ENCODE data around the gene CMTM4. TPM values are rescaled to one million over a fixed set of nuclear protein-coding genes. Genes with fewer than 3 reads are reported as not detected.

The CMTM4 gene
- polyA plus RNA-seq, 1 of the 3 experiments (the other 2 are of a cell fraction): 21.7 TPM

DNA sequence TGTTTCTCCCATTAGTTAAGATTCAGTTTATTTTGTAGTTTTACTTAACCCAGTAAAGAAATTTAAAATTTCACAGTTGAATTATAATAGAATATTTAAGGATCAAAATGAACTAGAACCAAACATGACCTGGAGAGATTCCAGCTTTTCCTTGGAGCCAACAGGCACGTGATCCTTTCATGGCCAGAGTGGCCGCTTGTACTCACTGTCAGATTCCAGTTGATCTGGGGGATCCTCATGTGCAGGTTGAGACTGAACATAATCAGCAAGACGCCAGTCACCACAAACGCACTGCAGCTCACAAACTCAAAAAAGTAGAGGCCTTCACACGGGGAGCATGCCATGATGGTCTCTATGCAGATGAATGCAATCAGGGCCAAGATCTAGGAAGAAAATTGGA is 60.3 kb downstream of the CMTM4 start:
- no peaks in the 10 kb centered on the region for H3K9me2 ChIP-seq
- H3K4me3 ChIP-seq (ENCODE audit: low read depth in 2 of 2, low read length in 1 of 2): no peak overlapping the region
- no peak overlapping the region for H3K4me2 ChIP-seq
- H2AFZ ChIP-seq (ENCODE audit: low read depth): no peak overlapping the region
- no peaks in the 10 kb centered on the region for H3K4me1 ChIP-seq (ENCODE audit: control insufficient read depth in 1 of 2, insufficient read depth in 2 of 2, low read depth in 1 of 2, low read length in 1 of 2)
- peaks cover 5% of the 10 kb centered on the region; the same call in 1 of the 2 replicates for H3K79me2 ChIP-seq (ENCODE audit: insufficient read depth)
- H3K27ac ChIP-seq (ENCODE audit: low read depth in 2 of 2, low read length in 1 of 2): no peak overlapping the region
- no peaks in the 10 kb centered on the region for H4K20me1 ChIP-seq (ENCODE audit: insufficient read depth)
- CTCF ChIA-PET: interaction anchor here (1.4 to 9.2 kb wide), 3 partner anchors 15 to 194 kb away, joined by 5 to 66 read pairs (median 10); partner anchors contain the start of gene NAE1
- H3K9me3 ChIP-seq: no peaks in the 10 kb centered on the region
- H3K9ac ChIP-seq: no peak overlapping the region
- POLR2A ChIA-PET: no interaction called here
- H3K36me3 ChIP-seq (replicated peaks in 1 of 2; ENCODE audit: control insufficient read depth in 1 of 2, insufficient read depth in 2 of 2, low read length in 1 of 2): no peaks in the 10 kb centered on the region
- WGBS (ENCODE audit: low lambda C conversion rate): 91% methylated on average over 5 of the region's 5 CpGs
- no peaks in the 10 kb centered on the region for H3F3A ChIP-seq (replicated peaks; ENCODE audit: insufficient read depth)
- no peak for DNase-seq
- no peaks in the 10 kb centered on the region for H3K27me3 ChIP-seq (ENCODE audit: insufficient read depth)
- TF ChIP-seq, protein P1, sequence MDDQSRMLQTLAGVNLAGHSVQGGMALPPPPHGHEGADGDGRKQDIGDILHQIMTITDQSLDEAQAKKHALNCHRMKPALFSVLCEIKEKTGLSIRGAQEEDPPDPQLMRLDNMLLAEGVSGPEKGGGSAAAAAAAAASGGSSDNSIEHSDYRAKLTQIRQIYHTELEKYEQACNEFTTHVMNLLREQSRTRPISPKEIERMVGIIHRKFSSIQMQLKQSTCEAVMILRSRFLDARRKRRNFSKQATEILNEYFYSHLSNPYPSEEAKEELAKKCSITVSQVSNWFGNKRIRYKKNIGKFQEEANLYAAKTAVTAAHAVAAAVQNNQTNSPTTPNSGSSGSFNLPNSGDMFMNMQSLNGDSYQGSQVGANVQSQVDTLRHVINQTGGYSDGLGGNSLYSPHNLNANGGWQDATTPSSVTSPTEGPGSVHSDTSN (IDR thresholded peaks at IDR 0.05): no peak
- TF ChIP-seq FOSL2 (IDR thresholded peaks at IDR 0.05; ENCODE audit: borderline replicate concordance, low read depth) (no peak), GATA2 (CRISPR knock-in tag; IDR thresholded peaks at IDR 0.05) (no peak), ELF1 (IDR thresholded peaks at IDR 0.05) (no peak), YY1 (IDR thresholded peaks at IDR 0.05; ENCODE audit: low read depth) (no peak), TCF12 (IDR thresholded peaks at IDR 0.05) (no peak), RCOR1 (IDR thresholded peaks at IDR 0.05; ENCODE audit: low read length) (no peak), SMC3 (IDR thresholded peaks at IDR 0.05; ENCODE audit: low read depth, low read length) (no peak), JUND (IDR thresholded peaks at IDR 0.05) (no peak), RAD21 (IDR thresholded peaks at IDR 0.05; ENCODE audit: low read length) (no peak), TEAD4 (IDR thresholded peaks at IDR 0.05; ENCODE audit: borderline replicate concordance, insufficient read depth) (no peak), RXRA (IDR thresholded peaks at IDR 0.05; ENCODE audit: borderline replicate concordance, low read depth) (no peak), GABPA (IDR thresholded peaks at IDR 0.05; ENCODE audit: low read depth) (no peak), TAF1 (IDR thresholded peaks at IDR 0.05; ENCODE audit: borderline replicate concordance, low read depth, low read length) (no peak), MEF2A (IDR thresholded peaks at IDR 0.05; ENCODE audit: borderline replicate concordance, low read depth) (no peak), MXI1 (IDR thresholded peaks at IDR 0.05; ENCODE audit: low read depth, low read length) (no peak)
- TF ChIP-seq, protein P2, sequence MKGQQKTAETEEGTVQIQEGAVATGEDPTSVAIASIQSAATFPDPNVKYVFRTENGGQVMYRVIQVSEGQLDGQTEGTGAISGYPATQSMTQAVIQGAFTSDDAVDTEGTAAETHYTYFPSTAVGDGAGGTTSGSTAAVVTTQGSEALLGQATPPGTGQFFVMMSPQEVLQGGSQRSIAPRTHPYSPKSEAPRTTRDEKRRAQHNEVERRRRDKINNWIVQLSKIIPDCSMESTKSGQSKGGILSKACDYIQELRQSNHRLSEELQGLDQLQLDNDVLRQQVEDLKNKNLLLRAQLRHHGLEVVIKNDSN (IDR thresholded peaks at IDR 0.05; ENCODE audit: borderline replicate concordance, low read depth): no peak
- TF ChIP-seq, protein P3, sequence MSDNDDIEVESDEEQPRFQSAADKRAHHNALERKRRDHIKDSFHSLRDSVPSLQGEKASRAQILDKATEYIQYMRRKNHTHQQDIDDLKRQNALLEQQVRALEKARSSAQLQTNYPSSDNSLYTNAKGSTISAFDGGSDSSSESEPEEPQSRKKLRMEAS (IDR thresholded peaks at IDR 0.05; ENCODE audit: low read depth): no peak

DNA sequence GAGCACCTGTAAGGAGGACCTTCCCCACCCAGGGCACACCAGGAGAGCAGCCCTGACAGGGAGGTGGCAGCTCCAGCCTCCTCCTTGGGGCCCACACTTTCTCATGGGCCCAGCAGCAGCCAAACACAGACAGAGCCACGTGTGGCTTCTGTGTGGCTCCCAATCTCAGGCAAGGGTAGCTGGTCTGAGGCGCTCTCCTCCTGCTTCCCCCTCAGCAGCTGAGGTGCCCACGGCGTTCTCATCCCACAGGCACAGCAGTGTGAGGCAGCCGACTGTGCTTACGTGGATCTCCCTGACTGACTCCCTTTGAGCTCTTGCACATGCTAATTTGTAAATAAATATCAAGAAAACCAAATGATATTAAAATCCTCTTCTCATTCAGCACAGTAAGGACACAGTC is 61.1 kb downstream of the CMTM4 start:
- no peaks in the 10 kb centered on the region for H3K9me3 ChIP-seq

More for the DNA sequence above, 61.1 kb downstream of the CMTM4 start:
- no peaks in the 10 kb centered on the region for H3K4me1 ChIP-seq (ENCODE audit: control insufficient read depth in 1 of 2, insufficient read depth in 2 of 2, low read depth in 1 of 2, low read length in 1 of 2)
- TF ChIP-seq POLR2AphosphoS5 (IDR thresholded peaks at IDR 0.05; ENCODE audit: low read depth, low read length) (no peak), SMC3 (IDR thresholded peaks at IDR 0.05; ENCODE audit: low read depth, low read length) (no peak), ELF1 (IDR thresholded peaks at IDR 0.05) (no peak), RXRA (IDR thresholded peaks at IDR 0.05; ENCODE audit: borderline replicate concordance, low read depth) (no peak), TCF12 (IDR thresholded peaks at IDR 0.05) (no peak), EZH2phosphoT487 (IDR thresholded peaks at IDR 0.05; ENCODE audit: borderline replicate concordance, low read depth) (no peak)
- TF ChIP-seq, protein P2 (IDR thresholded peaks at IDR 0.05; ENCODE audit: borderline replicate concordance, low read depth): no peak
- TF ChIP-seq, protein P4, sequence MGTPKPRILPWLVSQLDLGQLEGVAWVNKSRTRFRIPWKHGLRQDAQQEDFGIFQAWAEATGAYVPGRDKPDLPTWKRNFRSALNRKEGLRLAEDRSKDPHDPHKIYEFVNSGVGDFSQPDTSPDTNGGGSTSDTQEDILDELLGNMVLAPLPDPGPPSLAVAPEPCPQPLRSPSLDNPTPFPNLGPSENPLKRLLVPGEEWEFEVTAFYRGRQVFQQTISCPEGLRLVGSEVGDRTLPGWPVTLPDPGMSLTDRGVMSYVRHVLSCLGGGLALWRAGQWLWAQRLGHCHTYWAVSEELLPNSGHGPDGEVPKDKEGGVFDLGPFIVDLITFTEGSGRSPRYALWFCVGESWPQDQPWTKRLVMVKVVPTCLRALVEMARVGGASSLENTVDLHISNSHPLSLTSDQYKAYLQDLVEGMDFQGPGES (IDR thresholded peaks at IDR 0.05; ENCODE audit: low read depth, low read length): no peak
- POLR2A ChIA-PET: no interaction called here
- H3F3A ChIP-seq (replicated peaks; ENCODE audit: insufficient read depth): no peaks in the 10 kb centered on the region
- H3K79me2 ChIP-seq (ENCODE audit: insufficient read depth): peaks cover 5% of the 10 kb centered on the region; the same call in 1 of the 2 replicates
- CTCF ChIA-PET: interaction anchor here (1.0 to 9.2 kb wide), 5 partner anchors 16 to 232 kb away, joined by 3 to 66 read pairs (median 6); partner anchors contain the start of gene NAE1
- H3K4me2 ChIP-seq: no peak overlapping the region
- no peaks in the 10 kb centered on the region for H3K27me3 ChIP-seq (ENCODE audit: insufficient read depth)
- no peak overlapping the region for H3K9ac ChIP-seq
- H2AFZ ChIP-seq (ENCODE audit: low read depth): no peak overlapping the region
- no peaks in the 10 kb centered on the region for H3K36me3 ChIP-seq (replicated peaks in 1 of 2; ENCODE audit: control insufficient read depth in 1 of 2, insufficient read depth in 2 of 2, low read length in 1 of 2)
- no peak overlapping the region for H3K4me3 ChIP-seq (ENCODE audit: low read depth in 2 of 2, low read length in 1 of 2)
- no peaks in the 10 kb centered on the region for H3K9me2 ChIP-seq
- no peak for DNase-seq
- no peak overlapping the region for H3K27ac ChIP-seq (ENCODE audit: low read depth in 2 of 2, low read length in 1 of 2)
- no peaks in the 10 kb centered on the region for H4K20me1 ChIP-seq (ENCODE audit: insufficient read depth)
- WGBS (ENCODE audit: low lambda C conversion rate): 100% methylated on average over 5 of the region's 6 CpGs
